ENCODE data around the gene POLG.

DNA sequence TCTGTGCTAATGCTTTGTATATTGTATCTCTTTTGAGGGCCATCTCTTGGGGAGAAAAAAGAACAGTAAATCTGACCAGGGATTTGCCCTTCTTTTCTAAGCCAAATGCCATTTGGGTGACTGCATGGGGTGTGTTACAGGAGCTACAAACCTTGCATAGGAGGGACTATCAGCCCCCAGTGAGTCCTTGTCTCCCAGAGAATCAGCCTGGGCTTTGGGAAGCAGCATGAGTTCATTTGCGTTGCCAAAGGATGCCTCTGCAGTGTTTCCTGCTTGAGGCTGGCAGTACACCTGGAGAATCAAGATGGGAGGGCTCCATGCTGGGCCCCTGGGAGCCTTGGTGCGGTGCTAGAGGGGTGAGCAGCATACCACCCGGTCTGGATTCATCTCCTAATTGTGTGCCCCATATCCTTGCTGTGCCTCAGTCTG, 49.6 kb upstream of the POLG start:
- TF ChIP-seq, protein P1, sequence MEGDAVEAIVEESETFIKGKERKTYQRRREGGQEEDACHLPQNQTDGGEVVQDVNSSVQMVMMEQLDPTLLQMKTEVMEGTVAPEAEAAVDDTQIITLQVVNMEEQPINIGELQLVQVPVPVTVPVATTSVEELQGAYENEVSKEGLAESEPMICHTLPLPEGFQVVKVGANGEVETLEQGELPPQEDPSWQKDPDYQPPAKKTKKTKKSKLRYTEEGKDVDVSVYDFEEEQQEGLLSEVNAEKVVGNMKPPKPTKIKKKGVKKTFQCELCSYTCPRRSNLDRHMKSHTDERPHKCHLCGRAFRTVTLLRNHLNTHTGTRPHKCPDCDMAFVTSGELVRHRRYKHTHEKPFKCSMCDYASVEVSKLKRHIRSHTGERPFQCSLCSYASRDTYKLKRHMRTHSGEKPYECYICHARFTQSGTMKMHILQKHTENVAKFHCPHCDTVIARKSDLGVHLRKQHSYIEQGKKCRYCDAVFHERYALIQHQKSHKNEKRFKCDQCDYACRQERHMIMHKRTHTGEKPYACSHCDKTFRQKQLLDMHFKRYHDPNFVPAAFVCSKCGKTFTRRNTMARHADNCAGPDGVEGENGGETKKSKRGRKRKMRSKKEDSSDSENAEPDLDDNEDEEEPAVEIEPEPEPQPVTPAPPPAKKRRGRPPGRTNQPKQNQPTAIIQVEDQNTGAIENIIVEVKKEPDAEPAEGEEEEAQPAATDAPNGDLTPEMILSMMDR (IDR thresholded peaks at IDR 0.05): no peak
- TF ChIP-seq POLR2A (IDR thresholded peaks at IDR 0.05): no peak
- no peak for TF ChIP-seq POLR2AphosphoS5 (IDR thresholded peaks at IDR 0.05)

Measured in stomach (tissue), 4 donors.